Tibial nerve (tissue), 4 donors: Measurements from ENCODE around the gene BCO1.

Experiments used
- EP300 ChIP-seq, 2 donors: sonication (generic); formaldehyde crosslinking; IDR thresholded peaks; one replicate each; pipeline ENCODE4 v1.6.1; 2017; ENCODE audit warnings: antibody characterized with exemption in 2 of 2, mild to moderate bottlenecking in 1 of 2
- POLR2A ChIP-seq, 2 donors: fragments of 450-650 bp; IDR thresholded peaks; one replicate each; pipeline ENCODE4 v1.6.1; 2017; ENCODE audit warnings: antibody characterized with exemption in 2 of 2, mild to moderate bottlenecking in 2 of 2, moderate library complexity in 2 of 2
- TF ChIP-seq, protein P1 (sequence below), 5 experiments: fragments of 200-600 bp in 3 of 5; fragments of 450-650 bp in 2 of 5; sonication (generic) in 3 of 5; IDR thresholded peaks; one replicate each; pipeline ENCODE4 v1.5.1; 2016 to 2019; ENCODE audit warnings: antibody characterized with exemption in 5 of 5, mild to moderate bottlenecking in 3 of 5, moderate library complexity in 2 of 5

DNA sequence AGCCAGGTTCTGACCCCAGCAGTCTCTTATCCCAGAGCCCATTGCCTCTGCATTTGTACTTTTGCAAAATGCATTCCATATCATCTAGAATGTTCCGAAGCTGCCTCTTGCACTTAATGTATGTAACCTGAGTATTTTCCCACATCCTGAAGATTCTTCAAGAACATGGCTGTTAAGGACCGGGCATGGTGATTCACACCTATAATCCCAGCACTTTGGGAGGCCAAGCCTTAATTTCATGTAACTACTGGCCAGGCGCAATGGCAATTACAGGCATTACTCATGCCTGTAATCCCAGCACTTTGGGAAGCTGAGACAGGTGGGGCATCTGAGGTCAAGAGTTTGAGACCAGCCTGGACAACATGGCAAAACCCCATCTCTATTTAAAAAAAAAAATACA, 44.6 kb downstream of the BCO1 start:
- TF ChIP-seq, protein P1, sequence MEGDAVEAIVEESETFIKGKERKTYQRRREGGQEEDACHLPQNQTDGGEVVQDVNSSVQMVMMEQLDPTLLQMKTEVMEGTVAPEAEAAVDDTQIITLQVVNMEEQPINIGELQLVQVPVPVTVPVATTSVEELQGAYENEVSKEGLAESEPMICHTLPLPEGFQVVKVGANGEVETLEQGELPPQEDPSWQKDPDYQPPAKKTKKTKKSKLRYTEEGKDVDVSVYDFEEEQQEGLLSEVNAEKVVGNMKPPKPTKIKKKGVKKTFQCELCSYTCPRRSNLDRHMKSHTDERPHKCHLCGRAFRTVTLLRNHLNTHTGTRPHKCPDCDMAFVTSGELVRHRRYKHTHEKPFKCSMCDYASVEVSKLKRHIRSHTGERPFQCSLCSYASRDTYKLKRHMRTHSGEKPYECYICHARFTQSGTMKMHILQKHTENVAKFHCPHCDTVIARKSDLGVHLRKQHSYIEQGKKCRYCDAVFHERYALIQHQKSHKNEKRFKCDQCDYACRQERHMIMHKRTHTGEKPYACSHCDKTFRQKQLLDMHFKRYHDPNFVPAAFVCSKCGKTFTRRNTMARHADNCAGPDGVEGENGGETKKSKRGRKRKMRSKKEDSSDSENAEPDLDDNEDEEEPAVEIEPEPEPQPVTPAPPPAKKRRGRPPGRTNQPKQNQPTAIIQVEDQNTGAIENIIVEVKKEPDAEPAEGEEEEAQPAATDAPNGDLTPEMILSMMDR (IDR thresholded peaks at IDR 0.05) = no peak
- TF ChIP-seq POLR2A (IDR thresholded peaks at IDR 0.05) = no peak
- TF ChIP-seq EP300 (IDR thresholded peaks at IDR 0.05) = no peak
